22Rv1 (cell line): ENCODE measurements around the gene NENF.
A peak's percentile ranks its signal among the peaks of the same experiment; 100 is the strongest.

ENCODE experiments used
- H3K27ac ChIP-seq: fragments of 450-650 bp; 2 replicates; pipeline ENCODE4 v1.5.1; 2017
- ZFX ChIP-seq: fragments of 450-650 bp; IDR thresholded peaks from 2 replicates; pipeline ENCODE4 v1.6.1; 2017; ENCODE audit warnings: antibody characterized with exemption, borderline replicate concordance
- TF ChIP-seq, protein P1 (sequence below): fragments of 450-650 bp; IDR thresholded peaks from 2 replicates; pipeline ENCODE4 v1.5.1; 2017; ENCODE audit warnings: mild to moderate bottlenecking

The NENF gene

GRCh38 chr1:212454741-212455140 lies 22.0 kb downstream of the NENF start:
- H3K27ac ChIP-seq: no peak overlapping the region
- TF ChIP-seq ZFX: no peak
- TF ChIP-seq, protein P1, sequence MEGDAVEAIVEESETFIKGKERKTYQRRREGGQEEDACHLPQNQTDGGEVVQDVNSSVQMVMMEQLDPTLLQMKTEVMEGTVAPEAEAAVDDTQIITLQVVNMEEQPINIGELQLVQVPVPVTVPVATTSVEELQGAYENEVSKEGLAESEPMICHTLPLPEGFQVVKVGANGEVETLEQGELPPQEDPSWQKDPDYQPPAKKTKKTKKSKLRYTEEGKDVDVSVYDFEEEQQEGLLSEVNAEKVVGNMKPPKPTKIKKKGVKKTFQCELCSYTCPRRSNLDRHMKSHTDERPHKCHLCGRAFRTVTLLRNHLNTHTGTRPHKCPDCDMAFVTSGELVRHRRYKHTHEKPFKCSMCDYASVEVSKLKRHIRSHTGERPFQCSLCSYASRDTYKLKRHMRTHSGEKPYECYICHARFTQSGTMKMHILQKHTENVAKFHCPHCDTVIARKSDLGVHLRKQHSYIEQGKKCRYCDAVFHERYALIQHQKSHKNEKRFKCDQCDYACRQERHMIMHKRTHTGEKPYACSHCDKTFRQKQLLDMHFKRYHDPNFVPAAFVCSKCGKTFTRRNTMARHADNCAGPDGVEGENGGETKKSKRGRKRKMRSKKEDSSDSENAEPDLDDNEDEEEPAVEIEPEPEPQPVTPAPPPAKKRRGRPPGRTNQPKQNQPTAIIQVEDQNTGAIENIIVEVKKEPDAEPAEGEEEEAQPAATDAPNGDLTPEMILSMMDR: no peak

DNA sequence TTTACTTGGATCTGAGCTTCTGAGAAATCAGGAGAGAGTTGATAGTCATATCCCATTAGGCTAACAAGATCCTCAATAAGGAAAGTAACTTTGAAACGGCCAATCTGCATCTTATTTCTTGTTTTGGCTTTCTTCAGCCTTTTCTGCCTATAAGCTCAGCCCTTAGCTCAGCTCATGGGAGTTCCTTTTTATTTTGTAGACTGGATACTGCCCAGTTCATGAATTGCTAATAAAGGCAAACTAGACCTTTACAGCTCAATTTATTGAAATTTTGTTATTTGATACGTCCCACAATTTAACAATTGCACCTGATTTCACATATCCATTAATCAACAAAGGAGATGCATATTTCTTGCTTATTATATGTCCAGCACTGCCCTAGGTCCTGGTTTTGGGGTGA lies 22.7 kb downstream of the NENF start:
- H3K27ac ChIP-seq: no peak overlapping the region
- no peak for TF ChIP-seq ZFX
- TF ChIP-seq, protein P1: no peak

DNA sequence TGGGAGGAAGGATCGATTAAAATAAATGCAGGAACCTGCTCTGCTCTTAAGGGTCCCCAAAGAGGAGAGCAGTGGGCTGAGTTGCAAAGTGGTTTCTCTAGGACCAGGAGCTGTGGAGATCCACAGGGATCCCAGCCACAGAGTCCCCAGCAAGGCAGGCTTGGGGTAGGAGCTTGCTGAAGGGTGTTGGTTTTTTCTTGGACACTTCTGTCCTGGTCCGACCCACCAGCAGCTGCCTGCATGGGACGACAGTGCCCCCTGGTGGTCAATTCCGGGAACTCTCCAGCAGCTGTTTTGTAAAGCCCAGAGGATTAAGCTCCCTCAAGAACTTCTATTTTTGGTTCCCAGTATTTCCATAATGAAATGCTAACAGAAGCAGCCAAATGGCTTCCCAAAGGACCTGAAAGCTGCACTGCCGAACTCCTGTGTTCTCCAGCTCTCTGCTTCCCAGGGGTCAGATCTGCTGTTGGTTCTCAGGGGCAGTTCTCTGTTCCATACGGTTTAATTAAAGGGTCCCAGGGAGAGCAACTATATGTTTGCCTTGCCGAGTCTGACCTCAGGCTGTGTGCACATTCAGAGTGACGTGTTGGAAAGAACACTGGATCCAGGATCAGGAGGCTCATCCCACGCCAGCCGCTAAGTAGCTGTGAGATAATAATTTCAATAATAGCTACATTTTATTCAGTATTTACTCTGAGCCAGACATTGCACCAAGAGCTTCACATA lies 23.2 kb downstream of the NENF start:
- no peak overlapping the region for H3K27ac ChIP-seq
- TF ChIP-seq, protein P1: peak; percentile 100
- no peak for TF ChIP-seq ZFX

- TF ChIP-seq ZFX: no peak
- TF ChIP-seq, protein P1: peak; percentile 87
- H3K27ac ChIP-seq: no peak overlapping the region
Observed at GRCh38 chr1:212457740-212458338, 25.1 kb downstream of the NENF start.

GRCh38 chr1:212458817-212459216 lies 26.1 kb downstream of the NENF start:
- no peak overlapping the region for H3K27ac ChIP-seq
- TF ChIP-seq, protein P1: no peak
- no peak for TF ChIP-seq ZFX

GRCh38 chr1:212459656-212460055 lies 26.9 kb downstream of the NENF start:
- TF ChIP-seq, protein P1: no peak
- TF ChIP-seq ZFX: no peak
- H3K27ac ChIP-seq: no peak overlapping the region

DNA sequence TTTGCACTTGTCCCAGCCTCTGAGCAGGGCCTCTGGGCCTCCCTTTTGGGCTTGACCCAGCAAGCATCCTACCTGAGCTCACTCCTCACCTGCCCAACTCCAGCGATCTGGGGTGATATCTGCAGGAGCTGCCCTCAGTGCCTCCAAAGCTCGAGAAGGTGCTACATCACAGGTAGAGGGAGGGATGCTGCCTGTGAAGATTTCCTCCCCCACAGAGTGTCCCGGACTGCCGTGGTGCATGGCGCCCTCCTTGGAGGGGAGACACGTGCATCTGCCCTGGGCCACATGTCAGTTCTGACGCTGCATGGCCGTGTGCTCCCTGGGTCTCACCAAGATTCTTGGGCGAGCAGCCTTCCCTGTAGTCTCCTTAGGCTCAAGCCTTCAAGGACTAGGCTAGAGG lies 27.7 kb downstream of the NENF start:
- H3K27ac ChIP-seq: no peak overlapping the region
- no peak for TF ChIP-seq ZFX
- TF ChIP-seq, protein P1: no peak
